ENCODE data around the gene NDUFB4. TPM values are rescaled to one million over a fixed set of nuclear protein-coding genes. Genes with fewer than 3 reads are reported as not detected.

NDUFB4 gene
- total and polyA plus RNA-seq, 11 donors = 283 to 899 (median 505) TPM

GRCh38 chr3:120568202-120568531 lies 28.0 kb upstream of the NDUFB4 start:
- no peaks in the 10 kb centered on the region for H3K36me3 ChIP-seq
- H3K4me1 ChIP-seq = peaks cover 0 to 10% (median 0%) of the 10 kb centered on the region in 12 donors
- peak in 2 of 4 donors; percentile 13 to 35 for ATAC-seq
- DNase-seq = no peak
- H3K4me3 ChIP-seq = no peak overlapping the region
- H3K9me3 ChIP-seq = no peaks in the 10 kb centered on the region
- TF ChIP-seq POLR2A (IDR thresholded peaks at IDR 0.05) (no peak), CTCF (IDR thresholded peaks at IDR 0.05) (no peak)
- intact Hi-C loops (cut with DNase I) = no loop called here
- 56 to 72% (median 66%) methylated on average over 3 of the region's 3 CpGs for WGBS, 4 donors
- H3K27ac ChIP-seq = peak overlapping the region in 5 of 12 donors; percentile 17 to 73 (median 63)
- H3K27me3 ChIP-seq = no peaks in the 10 kb centered on the region

- H3K27ac ChIP-seq = peak overlapping the region in 4 of 12 donors; percentile 58 to 73 (median 64)
- WGBS, 4 donors = 35 to 47% (median 45%) methylated on average over 3 of the region's 3 CpGs
- no peaks in the 10 kb centered on the region for H3K27me3 ChIP-seq
- ATAC-seq (no peak), DNase-seq (no peak)
- intact Hi-C loops (cut with DNase I) = no loop called here
- H3K9me3 ChIP-seq = no peaks in the 10 kb centered on the region
- H3K4me3 ChIP-seq = no peak overlapping the region
- TF ChIP-seq POLR2A (IDR thresholded peaks at IDR 0.05) (no peak), CTCF (IDR thresholded peaks at IDR 0.05) (no peak)
- H3K4me1 ChIP-seq = peaks cover 0 to 10% (median 0%) of the 10 kb centered on the region in 12 donors
- H3K36me3 ChIP-seq = no peaks in the 10 kb centered on the region
Observed at GRCh38 chr3:120568598-120568997, 27.5 kb upstream of the NDUFB4 start.

DNA sequence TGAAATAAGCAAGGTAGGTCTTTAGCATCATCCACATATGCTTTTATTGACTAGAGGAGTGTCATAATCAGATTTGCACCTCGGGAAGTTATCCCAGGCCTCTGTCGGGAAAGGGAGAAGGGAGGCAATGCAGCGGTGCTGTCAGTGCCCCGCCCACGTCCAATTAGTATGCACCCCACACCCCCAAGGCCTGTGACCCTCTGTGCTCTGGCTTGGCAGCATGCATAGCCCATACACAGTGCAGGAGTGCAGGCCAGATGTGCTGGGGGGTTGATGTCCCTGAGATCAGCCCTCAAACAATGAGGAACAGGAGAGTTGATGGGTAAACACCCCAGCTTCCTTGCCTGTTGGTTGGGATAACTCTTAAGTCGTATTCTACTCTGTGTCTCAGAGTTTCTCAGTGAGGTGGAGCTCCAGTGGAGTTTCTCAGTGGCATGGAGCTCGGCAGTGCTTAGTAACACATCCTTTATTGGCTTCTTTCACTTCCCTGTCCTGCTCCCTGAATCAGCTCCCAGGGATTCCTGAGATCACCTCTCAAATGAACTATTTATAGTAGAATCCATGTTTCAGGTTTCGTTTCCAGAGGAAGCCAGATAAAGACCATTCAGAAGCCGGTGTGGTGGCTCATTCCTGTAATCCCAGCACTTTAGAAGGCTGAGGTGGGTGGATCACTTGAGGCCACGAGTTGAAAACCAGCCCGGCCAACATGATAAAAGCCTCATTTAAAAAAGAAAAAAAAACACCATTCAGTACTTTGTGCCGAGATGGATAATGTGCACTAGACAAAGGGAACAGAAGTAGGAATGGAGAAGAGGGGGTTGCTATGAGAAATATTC lies 26.7 kb upstream of the NDUFB4 start:
- ATAC-seq (peak; percentile 21 to 52 (median 32)), DNase-seq (no peak)
- H3K4me1 ChIP-seq = peaks cover 0 to 10% (median 0%) of the 10 kb centered on the region in 12 donors
- no peaks in the 10 kb centered on the region for H3K36me3 ChIP-seq
- no peaks in the 10 kb centered on the region for H3K9me3 ChIP-seq
- H3K27me3 ChIP-seq = no peaks in the 10 kb centered on the region
- H3K4me3 ChIP-seq = no peak overlapping the region
- 45 to 51% (median 48%) methylated on average over 12 of the region's 12 CpGs for WGBS, 4 donors
- intact Hi-C loops (cut with DNase I) = no loop called here
- no peak overlapping the region for H3K27ac ChIP-seq
- TF ChIP-seq CTCF (IDR thresholded peaks at IDR 0.05) (no peak), POLR2A (IDR thresholded peaks at IDR 0.05) (no peak)

DNA sequence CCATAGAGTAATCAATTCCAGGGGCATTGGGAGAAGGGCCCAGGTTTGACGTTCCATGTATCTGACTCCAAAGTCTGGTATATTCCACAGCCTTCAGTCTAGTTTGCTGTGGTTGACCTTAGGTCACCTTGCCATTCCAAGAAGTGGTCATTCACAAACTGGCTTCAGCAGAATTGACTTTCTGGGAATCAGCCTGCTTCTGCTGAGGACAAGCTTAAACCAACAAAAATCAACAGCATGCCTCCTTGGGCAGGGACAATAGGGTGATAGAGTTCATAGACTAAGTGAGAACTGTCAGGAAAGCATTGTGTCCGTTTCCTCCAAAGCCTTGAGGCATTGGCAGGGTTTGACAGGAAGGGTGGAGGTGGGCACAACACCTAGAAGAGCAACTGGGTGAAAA lies 24.1 kb upstream of the NDUFB4 start:
- H3K4me1 ChIP-seq = peaks cover 0 to 10% (median 0%) of the 10 kb centered on the region in 12 donors
- ATAC-seq = no peak
- H3K9me3 ChIP-seq = no peaks in the 10 kb centered on the region
- TF ChIP-seq CTCF (IDR thresholded peaks at IDR 0.05) (no peak), POLR2A (IDR thresholded peaks at IDR 0.05) (no peak)
- no peak overlapping the region for H3K4me3 ChIP-seq
- H3K36me3 ChIP-seq = no peaks in the 10 kb centered on the region
- no peak overlapping the region for H3K27ac ChIP-seq
- WGBS, 4 donors = 72 to 80% (median 76%) methylated on average over 2 of the region's 2 CpGs
- DNase-seq = no peak
- intact Hi-C loops (cut with DNase I) = no loop called here
- H3K27me3 ChIP-seq = no peaks in the 10 kb centered on the region
